ENCODE results near the gene IP6K3.

The IP6K3 gene

DNA sequence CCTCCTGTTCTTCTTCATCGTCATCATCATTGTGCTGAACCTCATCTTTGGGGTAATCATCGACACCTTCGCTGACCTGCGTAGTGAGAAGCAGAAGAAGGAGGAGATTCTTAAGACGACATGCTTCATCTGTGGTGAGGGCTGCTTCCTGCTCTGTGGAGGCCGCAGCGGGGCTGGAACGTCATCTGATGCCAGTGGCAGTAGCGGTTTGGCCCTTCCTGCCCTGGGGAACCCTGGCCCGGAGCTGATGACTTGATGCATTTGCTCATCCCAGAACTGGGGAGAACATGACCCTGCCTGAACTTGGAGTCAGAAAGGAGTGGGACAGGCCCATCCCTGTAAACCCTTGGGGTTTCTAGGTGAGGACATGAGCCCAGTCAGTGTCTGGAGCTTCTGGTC lies 53.9 kb downstream of the IP6K3 start:
- Mint-ChIP-seq H3K36me3 (peaks cover 67% of the 10 kb centered on the region), H3K4me1 (peaks cover 71% of the 10 kb centered on the region), H3K27ac (peak overlapping the region; percentile 91), H3K27me3 (no peaks in the 10 kb centered on the region), H3K9me3 (no peaks in the 10 kb centered on the region), H3K4me3 (peak overlapping the region; percentile 10)
- CTCF ChIA-PET: interaction anchor here (0.7 to 3.9 kb wide), 5 partner anchors 8 to 107 kb away, joined by 3 to 16 read pairs (median 3); partner anchors contain the start of gene UQCC2
- peak; percentile 75 for DNase-seq

DNA sequence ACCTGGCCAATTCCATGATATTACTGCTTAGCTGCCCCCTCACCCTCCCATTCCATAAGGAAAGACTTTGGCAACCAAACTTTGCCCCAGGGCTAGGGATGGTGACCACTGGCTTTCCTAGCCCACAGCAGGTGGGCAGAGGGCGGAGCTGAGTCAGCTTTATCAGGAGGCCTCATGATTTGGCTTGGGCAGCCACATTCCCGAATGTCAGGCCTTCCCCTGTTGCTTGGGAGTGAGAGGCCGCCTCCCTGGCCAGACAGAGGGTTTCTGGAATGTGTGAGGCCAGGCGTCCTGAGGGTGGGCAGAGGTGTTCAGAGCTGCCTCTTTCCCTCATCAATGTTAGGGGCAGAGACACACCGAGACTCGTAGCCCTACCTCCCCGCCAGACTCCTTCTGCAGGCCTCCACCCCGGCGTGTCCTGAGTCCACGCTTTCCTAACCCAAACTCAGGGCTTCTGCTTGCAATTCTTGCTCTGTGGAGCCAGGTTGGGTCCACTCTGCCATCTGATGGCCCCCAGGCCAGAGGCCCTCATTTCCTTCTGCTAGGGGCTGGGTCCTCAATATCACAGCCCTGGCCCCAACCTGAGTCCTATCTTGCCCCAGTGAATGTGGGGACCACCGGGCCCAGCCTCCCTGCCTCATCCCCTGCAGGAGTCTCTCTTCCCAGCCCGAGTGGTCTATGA lies 54.5 kb downstream of the IP6K3 start:
- peaks cover 63% of the 10 kb centered on the region for H3K36me3 Mint-ChIP-seq
- CTCF ChIA-PET: interaction anchor here (0.7 to 3.9 kb wide), 5 partner anchors 9 to 106 kb away, joined by 3 to 16 read pairs (median 3); partner anchors contain the start of gene UQCC2
- no peaks in the 10 kb centered on the region for H3K27me3 Mint-ChIP-seq
- no peak for DNase-seq
- H3K9me3 Mint-ChIP-seq: no peaks in the 10 kb centered on the region
- H3K4me3 Mint-ChIP-seq: peak overlapping the region; percentile 10
- peaks cover 66% of the 10 kb centered on the region for H3K4me1 Mint-ChIP-seq
- H3K27ac Mint-ChIP-seq: peak overlapping the region; percentile 91

DNA sequence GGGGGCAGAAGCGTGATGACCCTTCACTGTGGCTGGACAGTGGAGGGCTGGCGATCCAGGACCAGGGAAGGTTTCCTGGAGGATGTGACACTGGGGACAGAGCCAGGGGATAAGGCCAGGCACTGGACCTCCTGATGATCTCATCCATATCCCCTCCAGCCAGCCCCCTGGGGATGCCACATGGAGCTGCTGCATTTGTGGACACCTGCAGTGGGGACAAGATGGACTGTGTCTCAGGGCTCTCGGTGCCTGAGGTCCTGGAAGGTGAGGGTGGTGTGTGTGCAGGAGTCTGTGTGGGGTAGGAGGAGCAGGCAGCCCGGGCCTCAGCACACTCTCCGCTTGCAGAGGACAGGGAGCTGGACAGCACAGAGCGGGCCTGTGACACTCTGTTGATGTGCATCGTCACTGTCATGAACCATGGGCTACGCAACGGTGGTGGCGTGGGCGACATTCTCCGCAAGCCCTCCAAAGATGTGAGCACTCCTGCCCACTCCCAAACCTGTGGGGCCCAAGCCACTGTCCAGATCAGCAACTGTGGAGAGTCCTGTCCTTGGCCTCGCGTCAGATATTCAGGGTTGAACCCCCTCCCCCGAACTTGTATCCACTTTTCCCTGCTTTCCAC lies 55.1 kb downstream of the IP6K3 start:
- CTCF ChIA-PET: no interaction called here
- H3K27ac Mint-ChIP-seq: peak overlapping the region; percentile 70
- no peak for DNase-seq
- H3K27me3 Mint-ChIP-seq: no peaks in the 10 kb centered on the region
- H3K9me3 Mint-ChIP-seq: no peaks in the 10 kb centered on the region
- H3K4me3 Mint-ChIP-seq: no peak overlapping the region
- peaks cover 60% of the 10 kb centered on the region for H3K4me1 Mint-ChIP-seq
- H3K36me3 Mint-ChIP-seq: peaks cover 62% of the 10 kb centered on the region

DNA sequence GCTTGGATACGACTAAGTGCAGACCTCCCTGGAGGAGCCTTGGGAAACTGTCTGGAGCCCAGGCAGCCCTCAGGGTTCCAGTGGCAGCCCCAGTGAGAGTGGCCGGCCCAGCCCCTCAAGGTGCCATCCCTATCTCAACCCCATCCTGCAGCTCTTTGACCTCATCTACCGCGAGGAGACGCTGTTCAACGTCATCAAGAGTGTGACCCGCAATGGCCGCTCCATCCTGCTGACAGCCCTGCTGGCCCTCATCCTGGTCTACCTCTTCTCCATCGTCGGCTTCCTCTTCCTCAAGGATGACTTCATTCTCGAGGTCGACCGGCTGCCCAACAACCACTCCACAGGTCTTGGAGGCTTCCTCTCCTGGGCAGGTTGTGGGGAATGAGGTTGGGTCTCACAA lies 55.9 kb downstream of the IP6K3 start:
- no peak for DNase-seq
- H3K9me3 Mint-ChIP-seq: no peaks in the 10 kb centered on the region
- peaks cover 61% of the 10 kb centered on the region for H3K36me3 Mint-ChIP-seq
- H3K4me1 Mint-ChIP-seq: peaks cover 52% of the 10 kb centered on the region
- H3K4me3 Mint-ChIP-seq: no peak overlapping the region
- peak overlapping the region; percentile 26 for H3K27ac Mint-ChIP-seq
- CTCF ChIA-PET: no interaction called here
- H3K27me3 Mint-ChIP-seq: no peaks in the 10 kb centered on the region

DNA sequence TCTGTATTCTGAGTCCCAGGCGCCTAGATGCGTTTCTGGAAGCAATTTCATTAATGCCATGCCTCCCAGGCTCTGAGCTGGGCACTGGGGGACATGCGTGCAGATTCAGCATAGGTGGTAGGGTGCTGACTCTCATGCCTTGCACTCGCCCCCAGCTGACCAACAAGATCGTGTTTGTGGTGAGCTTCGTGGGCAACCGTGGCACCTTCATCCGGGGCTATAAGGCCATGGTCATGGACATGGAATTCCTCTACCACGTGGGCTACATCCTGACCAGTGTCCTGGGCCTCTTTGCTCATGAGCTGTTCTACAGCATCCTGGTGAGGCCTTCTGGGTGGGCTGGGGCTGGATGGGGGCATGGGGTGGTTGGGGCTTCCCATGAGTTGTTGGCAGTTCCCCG lies 56.8 kb downstream of the IP6K3 start:
- peaks cover 43% of the 10 kb centered on the region for H3K4me1 Mint-ChIP-seq
- CTCF ChIA-PET: interaction anchor here (1.0 to 1.1 kb wide), 2 partner anchors 20 to 21 kb away, joined by 3 to 4 read pairs; partner anchors contain the start of gene UQCC2
- no peak overlapping the region for H3K4me3 Mint-ChIP-seq
- no peak for DNase-seq
- H3K27ac Mint-ChIP-seq: no peak overlapping the region
- H3K9me3 Mint-ChIP-seq: no peaks in the 10 kb centered on the region
- H3K27me3 Mint-ChIP-seq: no peaks in the 10 kb centered on the region
- H3K36me3 Mint-ChIP-seq: peaks cover 60% of the 10 kb centered on the region

DNA sequence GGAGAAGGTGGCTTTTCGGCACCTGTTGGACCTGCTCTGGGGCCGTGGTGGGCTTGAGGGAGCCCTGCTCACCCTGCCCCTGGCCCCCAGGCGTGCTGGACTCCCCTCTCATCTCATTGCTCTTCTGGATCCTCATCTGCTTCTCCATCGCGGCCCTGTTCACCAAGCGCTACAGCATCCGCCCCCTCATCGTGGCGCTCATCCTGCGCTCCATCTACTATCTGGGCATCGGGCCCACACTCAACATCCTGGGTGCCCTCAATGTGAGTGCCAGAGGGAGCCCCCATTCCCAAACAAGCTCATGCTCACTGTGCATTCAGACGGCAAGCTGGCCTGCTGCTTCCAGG lies 57.6 kb downstream of the IP6K3 start:
- no peaks in the 10 kb centered on the region for H3K9me3 Mint-ChIP-seq
- H3K36me3 Mint-ChIP-seq: peaks cover 60% of the 10 kb centered on the region
- no peaks in the 10 kb centered on the region for H3K27me3 Mint-ChIP-seq
- CTCF ChIA-PET: interaction anchor here (1.1 kb wide), 1 partner anchor 20 kb away, joined by 4 read pairs; no protein-coding TSS in a partner anchor
- no peak for DNase-seq
- H3K4me1 Mint-ChIP-seq: peaks cover 35% of the 10 kb centered on the region
- H3K27ac Mint-ChIP-seq: no peak overlapping the region
- no peak overlapping the region for H3K4me3 Mint-ChIP-seq

DNA sequence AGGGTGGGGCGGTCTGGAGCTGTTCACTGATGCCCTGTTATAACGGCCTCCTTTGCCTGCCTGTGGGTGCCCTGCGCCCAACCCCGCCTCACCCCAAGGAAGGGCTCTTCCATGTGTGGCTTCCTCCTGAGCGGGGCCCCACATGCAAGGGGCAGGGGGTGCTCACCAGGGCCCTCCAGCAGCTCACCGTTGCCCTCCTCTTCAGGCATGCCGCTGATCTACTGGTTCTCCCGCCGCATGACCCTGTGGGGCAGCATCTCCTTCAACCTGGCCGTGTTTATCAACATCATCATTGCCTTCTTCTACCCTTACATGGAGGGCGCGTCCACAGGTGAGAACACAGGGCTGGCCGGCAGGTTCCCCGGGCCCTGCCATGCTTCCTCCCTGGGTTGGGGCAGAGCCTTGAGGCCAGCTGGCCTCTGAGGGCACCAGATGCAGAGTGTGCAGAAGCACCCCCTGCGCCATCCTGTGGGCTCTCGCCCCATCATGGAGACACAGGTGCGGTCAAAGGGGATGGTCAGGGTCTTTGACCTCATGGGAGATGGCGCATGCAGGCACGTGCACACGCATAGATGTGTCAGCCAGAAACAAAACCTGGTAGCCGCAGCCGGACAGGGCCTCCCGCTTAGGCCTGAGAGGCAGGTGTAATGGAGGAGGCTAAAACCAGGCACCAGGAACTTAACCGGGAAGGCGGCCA lies 58.1 kb downstream of the IP6K3 start:
- H3K27me3 Mint-ChIP-seq: no peaks in the 10 kb centered on the region
- DNase-seq: no peak
- H3K36me3 Mint-ChIP-seq: peaks cover 60% of the 10 kb centered on the region
- no peaks in the 10 kb centered on the region for H3K9me3 Mint-ChIP-seq
- H3K27ac Mint-ChIP-seq: no peak overlapping the region
- H3K4me1 Mint-ChIP-seq: peaks cover 33% of the 10 kb centered on the region
- no peak overlapping the region for H3K4me3 Mint-ChIP-seq
- CTCF ChIA-PET: no interaction called here

DNA sequence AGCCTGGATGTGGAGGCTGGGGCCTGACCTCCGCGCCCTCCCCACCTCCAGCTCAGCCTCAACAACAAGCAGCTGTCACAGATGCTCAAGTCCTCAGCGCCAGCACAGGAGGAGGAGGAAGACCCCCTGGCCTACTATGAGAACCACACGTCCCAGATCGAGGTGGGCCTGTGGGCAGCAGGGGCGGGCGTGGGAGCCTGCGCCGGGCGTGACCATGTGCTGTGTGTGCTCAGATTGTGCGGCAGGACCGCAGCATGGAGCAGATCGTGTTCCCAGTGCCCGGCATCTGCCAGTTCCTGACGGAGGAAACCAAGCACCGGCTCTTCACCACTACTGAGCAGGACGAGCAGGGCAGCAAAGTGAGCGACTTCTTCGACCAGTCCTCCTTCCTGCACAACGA lies 58.7 kb downstream of the IP6K3 start:
- Mint-ChIP-seq H3K4me1 (peaks cover 33% of the 10 kb centered on the region), H3K4me3 (no peak overlapping the region), H3K9me3 (no peaks in the 10 kb centered on the region), H3K27ac (no peak overlapping the region), H3K36me3 (peaks cover 60% of the 10 kb centered on the region), H3K27me3 (no peaks in the 10 kb centered on the region)
- CTCF ChIA-PET: interaction anchor here (1.3 kb wide), 1 partner anchor 15 kb away, joined by 4 read pairs; no protein-coding TSS in a partner anchor
- DNase-seq: no peak

DNA sequence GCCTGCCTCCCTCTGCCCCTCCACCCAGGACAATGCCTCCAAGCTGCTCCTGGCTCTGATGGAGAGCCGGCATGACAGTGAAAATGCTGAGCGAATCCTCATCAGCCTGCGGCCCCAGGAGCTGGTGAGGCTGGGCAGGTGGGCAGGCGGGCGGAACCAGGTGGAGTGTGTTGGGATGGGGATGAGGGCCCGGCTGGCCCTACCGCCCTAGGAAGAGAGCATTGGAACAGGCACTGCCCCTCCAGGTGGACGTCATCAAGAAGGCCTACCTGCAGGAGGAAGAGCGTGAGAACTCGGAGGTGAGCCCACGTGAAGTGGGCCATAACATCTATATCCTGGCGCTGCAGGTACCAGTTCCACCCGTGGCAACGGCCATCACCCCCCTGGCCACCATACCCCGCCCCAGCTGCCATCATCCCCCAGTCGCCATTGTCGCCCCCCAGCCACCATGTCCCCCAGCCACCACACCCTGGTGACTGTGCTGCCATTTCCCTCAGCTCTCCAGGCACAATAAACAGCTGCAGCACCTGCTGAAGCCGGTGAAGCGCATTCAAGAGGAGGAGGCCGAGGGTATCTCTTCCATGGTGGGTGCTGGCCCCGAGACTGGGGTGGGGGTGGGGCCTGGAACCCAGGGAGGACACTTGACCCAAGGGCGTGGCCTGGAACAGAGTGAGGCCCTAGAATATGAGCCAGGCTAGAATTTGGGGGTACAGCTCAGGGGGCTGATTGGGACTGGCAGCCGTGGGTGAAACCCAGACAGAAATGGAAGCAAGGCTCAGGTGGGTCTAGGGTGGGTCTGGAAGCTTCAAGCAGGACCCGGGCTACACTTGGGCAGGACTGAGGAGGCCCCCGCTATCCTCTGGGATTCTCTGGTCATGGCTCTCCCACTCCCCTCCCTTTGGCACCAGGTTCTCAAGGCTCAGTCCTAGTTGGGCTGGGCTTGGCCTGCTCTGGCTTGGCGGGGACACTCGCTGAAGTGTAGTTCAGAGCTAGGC lies 59.4 kb downstream of the IP6K3 start:
- no peak for DNase-seq
- CTCF ChIA-PET: interaction anchor here (1.3 kb wide), 1 partner anchor 15 kb away, joined by 4 read pairs; no protein-coding TSS in a partner anchor

DNA sequence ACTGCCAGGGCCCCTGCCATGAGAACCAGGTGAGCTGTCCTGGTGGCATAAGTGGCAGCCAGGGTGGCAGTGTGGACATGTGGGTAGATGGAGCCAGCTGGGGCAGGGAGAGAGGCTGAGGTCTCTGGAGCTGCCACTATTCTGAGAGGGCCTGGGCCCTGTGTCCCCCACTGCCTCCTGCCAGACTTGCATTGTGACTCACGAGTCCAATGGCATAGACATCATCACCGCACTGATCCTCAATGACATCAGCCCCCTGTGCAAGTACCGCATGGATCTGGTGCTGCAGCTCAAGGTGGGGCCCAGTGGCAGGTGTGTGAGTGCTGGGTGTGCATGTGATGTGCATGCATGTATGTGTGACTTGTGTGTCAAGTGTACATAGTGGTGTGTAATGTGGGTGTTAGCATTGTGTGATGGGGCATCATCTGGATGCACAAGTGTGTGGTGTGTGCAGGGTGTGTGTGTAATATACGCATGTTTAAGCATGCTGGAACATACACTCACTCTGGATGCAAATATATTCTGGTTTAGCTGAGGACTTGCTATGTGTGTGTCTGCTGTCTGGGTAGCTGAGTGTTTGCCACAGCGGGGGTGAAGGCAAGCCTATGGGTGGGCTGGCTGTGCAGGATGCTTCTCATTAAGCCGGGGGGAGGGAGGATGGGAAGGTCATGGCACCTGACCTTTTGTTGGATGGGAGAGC lies 60.3 kb downstream of the IP6K3 start:
- CTCF ChIA-PET: interaction anchor here (0.7 to 1.3 kb wide), 2 partner anchors 16 to 101 kb away, joined by 4 read pairs; no protein-coding TSS in a partner anchor
- DNase-seq: no peak
- Mint-ChIP-seq H3K36me3 (peaks cover 54% of the 10 kb centered on the region), H3K4me3 (no peak overlapping the region), H3K9me3 (no peaks in the 10 kb centered on the region), H3K27me3 (no peaks in the 10 kb centered on the region), H3K27ac (peak overlapping the region; percentile 60), H3K4me1 (peaks cover 25% of the 10 kb centered on the region)

More for the DNA sequence above, 59.4 kb downstream of the IP6K3 start:
- Mint-ChIP-seq H3K4me3 (no peak overlapping the region), H3K4me1 (peaks cover 33% of the 10 kb centered on the region), H3K27ac (no peak overlapping the region), H3K9me3 (no peaks in the 10 kb centered on the region), H3K36me3 (peaks cover 58% of the 10 kb centered on the region), H3K27me3 (no peaks in the 10 kb centered on the region)

DNA sequence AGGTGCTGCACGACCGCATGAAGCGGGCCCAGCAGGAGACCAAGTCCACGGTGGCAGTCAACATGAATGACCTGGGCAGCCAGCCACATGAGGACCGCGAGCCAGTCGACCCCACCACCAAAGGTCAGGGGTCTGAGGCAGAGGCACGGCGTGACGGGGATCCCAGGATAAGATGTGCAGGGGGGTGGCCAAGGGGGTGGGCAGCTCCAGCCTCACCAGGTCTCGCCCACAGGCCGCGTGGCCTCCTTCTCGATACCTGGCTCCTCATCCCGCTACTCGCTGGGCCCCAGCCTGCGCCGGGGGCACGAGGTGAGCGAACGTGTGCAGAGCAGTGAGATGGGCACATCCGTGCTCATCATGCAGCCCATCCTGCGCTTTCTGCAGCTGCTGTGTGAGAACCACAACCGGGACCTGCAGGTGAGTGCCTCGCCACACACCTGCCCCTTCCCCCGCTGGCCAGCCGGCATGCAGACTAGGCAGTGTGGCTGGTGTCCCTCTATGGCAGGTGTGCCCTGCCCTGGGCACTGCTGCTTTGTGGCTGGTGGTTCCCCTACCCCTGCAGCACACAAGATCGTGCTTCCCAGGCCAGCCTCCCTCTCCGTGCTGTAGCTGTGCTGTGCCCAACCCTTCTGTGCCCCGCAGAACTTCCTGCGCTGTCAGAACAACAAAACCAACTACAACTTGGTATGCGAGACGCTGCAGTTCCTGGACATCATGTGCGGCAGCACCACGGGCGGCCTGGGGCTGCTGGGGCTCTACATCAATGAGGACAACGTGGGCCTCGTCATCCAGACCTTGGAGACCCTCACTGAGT lies 61.1 kb downstream of the IP6K3 start:
- Mint-ChIP-seq H3K9me3 (no peaks in the 10 kb centered on the region), H3K36me3 (peaks cover 53% of the 10 kb centered on the region), H3K27ac (peak overlapping the region; percentile 75), H3K4me1 (peaks cover 19% of the 10 kb centered on the region), H3K4me3 (no peak overlapping the region), H3K27me3 (no peaks in the 10 kb centered on the region)
- DNase-seq: no peak
- CTCF ChIA-PET: interaction anchor here (0.7 kb wide), 1 partner anchor 101 kb away, joined by 4 read pairs; no protein-coding TSS in a partner anchor

DNA sequence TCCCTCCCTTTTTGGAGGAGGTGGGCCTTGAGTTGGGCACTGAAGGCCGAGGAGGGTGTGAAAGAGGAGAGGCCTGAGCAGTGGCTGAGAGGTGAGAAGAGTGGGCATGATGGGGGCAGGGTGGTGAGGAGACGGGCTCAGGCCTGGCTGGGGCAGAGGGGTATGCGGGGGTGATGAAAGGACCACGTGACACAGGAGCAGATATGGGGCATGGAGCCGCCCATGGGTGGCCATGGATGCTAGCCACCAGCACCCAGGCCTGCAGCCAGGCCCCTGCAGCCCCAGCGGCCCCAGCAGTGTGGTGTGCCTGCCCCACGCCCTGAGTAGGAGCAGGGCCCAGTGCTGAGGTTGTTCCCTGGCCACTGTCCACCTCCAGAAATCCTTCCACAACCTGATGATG lies 61.7 kb downstream of the IP6K3 start:
- Mint-ChIP-seq H3K27me3 (no peaks in the 10 kb centered on the region), H3K4me3 (no peak overlapping the region), H3K4me1 (peaks cover 18% of the 10 kb centered on the region), H3K36me3 (peaks cover 58% of the 10 kb centered on the region), H3K9me3 (no peaks in the 10 kb centered on the region), H3K27ac (no peak overlapping the region)
- no peak for DNase-seq
- CTCF ChIA-PET: no interaction called here

All from activated naive CD4-positive, alpha-beta T cell treated with anti-CD3 and anti-CD28 coated beads, Interleukin-2, amount 10 ng/mL, durations not matched to agents 7 days and 5 days (primary cell).